IPS-18a (cell line): Measurements from ENCODE around the gene BACE2.
"Not testable (repeated sequence)": the region's sequence is repeated elsewhere in the genome, so short reads cannot be mapped to it uniquely, and the experiment has no call there.

Experiments used
- H3K27ac ChIP-seq: one replicate; pipeline ENCODE4 v1.5.1; 2013; ENCODE audit warnings: low read length
- H3K27me3 ChIP-seq: one replicate; pipeline ENCODE4 v1.6.1; 2013; ENCODE audit warnings: mild to moderate bottlenecking, low read length; ENCODE audit not compliant: control insufficient read depth, insufficient read depth
- H3K36me3 ChIP-seq: one replicate; pipeline ENCODE4 v1.6.1; 2013; ENCODE audit warnings: low read depth, low read length; ENCODE audit not compliant: control insufficient read depth
- H3K4me1 ChIP-seq: one replicate; pipeline ENCODE4 v1.6.1; 2013; ENCODE audit warnings: low read depth, low read length; ENCODE audit not compliant: control insufficient read depth
- H3K4me3 ChIP-seq: one replicate; pipeline ENCODE4 v1.5.1; 2013; ENCODE audit warnings: low read length
- H3K9ac ChIP-seq: one replicate; pipeline ENCODE4 v1.6.1; 2013; ENCODE audit warnings: mild to moderate bottlenecking, low read length, moderate library complexity
- H3K9me3 ChIP-seq: one replicate; pipeline ENCODE4 v1.6.1; 2013; ENCODE audit warnings: low read depth, low read length; ENCODE audit not compliant: control insufficient read depth

The BACE2 gene

GRCh38 chr21:41188486-41189149 is 20.7 kb downstream of the BACE2 start:
- Histone ChIP-seq H3K36me3 (no peaks in the 10 kb centered on the region), H3K9me3 (no peaks in the 10 kb centered on the region), H3K4me3 (no peak overlapping the region)

GRCh38 chr21:41189150-41189745 is 21.3 kb downstream of the BACE2 start:
- H3K4me3 ChIP-seq = no peak overlapping the region
- H3K27me3 ChIP-seq = no peaks in the 10 kb centered on the region
- H3K9me3 ChIP-seq = no peaks in the 10 kb centered on the region
- H3K27ac ChIP-seq = no peak overlapping the region
- no peaks in the 10 kb centered on the region for H3K4me1 ChIP-seq
- H3K36me3 ChIP-seq = no peaks in the 10 kb centered on the region
- no peak overlapping the region for H3K9ac ChIP-seq

More at GRCh38 chr21:41188486-41189149, 20.7 kb downstream of the BACE2 start:
- Histone ChIP-seq H3K27ac (no peak overlapping the region), H3K4me1 (peaks cover 4% of the 10 kb centered on the region), H3K27me3 (no peaks in the 10 kb centered on the region), H3K9ac (no peak overlapping the region)

GRCh38 chr21:41192552-41192951 is 24.6 kb downstream of the BACE2 start:
- H3K4me3 ChIP-seq, H3K4me1 ChIP-seq, H3K27me3 ChIP-seq, H3K27ac ChIP-seq, H3K36me3 ChIP-seq, H3K9ac ChIP-seq, H3K9me3 ChIP-seq: not testable (repeated sequence)

GRCh38 chr21:41195311-41195710 is 27.4 kb downstream of the BACE2 start:
- no peaks in the 10 kb centered on the region for H3K9me3 ChIP-seq
- no peak overlapping the region for H3K9ac ChIP-seq
- no peaks in the 10 kb centered on the region for H3K4me1 ChIP-seq
- no peaks in the 10 kb centered on the region for H3K36me3 ChIP-seq
- H3K27me3 ChIP-seq = no peaks in the 10 kb centered on the region
- no peak overlapping the region for H3K4me3 ChIP-seq
- no peak overlapping the region for H3K27ac ChIP-seq

GRCh38 chr21:41196993-41197392 is 29.0 kb downstream of the BACE2 start:
- no peak overlapping the region for H3K4me3 ChIP-seq
- H3K36me3 ChIP-seq = no peaks in the 10 kb centered on the region
- H3K4me1 ChIP-seq = no peaks in the 10 kb centered on the region
- H3K27ac ChIP-seq = no peak overlapping the region
- no peak overlapping the region for H3K9ac ChIP-seq
- H3K9me3 ChIP-seq = no peaks in the 10 kb centered on the region
- no peaks in the 10 kb centered on the region for H3K27me3 ChIP-seq

- H3K9ac ChIP-seq = no peak overlapping the region
- H3K4me3 ChIP-seq = no peak overlapping the region
- H3K4me1 ChIP-seq = no peaks in the 10 kb centered on the region
- no peaks in the 10 kb centered on the region for H3K27me3 ChIP-seq
- no peak overlapping the region for H3K27ac ChIP-seq
- H3K9me3 ChIP-seq = no peaks in the 10 kb centered on the region
- H3K36me3 ChIP-seq = no peaks in the 10 kb centered on the region
These were observed 29.6 kb downstream of the BACE2 start for GRCh38 chr21:41197582-41197981.

- not testable (repeated sequence) for H3K4me1 ChIP-seq, H3K27me3 ChIP-seq, H3K9ac ChIP-seq, H3K9me3 ChIP-seq, H3K4me3 ChIP-seq, H3K36me3 ChIP-seq, H3K27ac ChIP-seq
These were observed 30.7 kb downstream of the BACE2 start for GRCh38 chr21:41198647-41199046.

- H3K4me3 ChIP-seq = no peak overlapping the region
- H3K4me1 ChIP-seq = no peaks in the 10 kb centered on the region
- no peaks in the 10 kb centered on the region for H3K9me3 ChIP-seq
- H3K27ac ChIP-seq = no peak overlapping the region
- no peaks in the 10 kb centered on the region for H3K27me3 ChIP-seq
- no peaks in the 10 kb centered on the region for H3K36me3 ChIP-seq
- no peak overlapping the region for H3K9ac ChIP-seq
These were observed 31.2 kb downstream of the BACE2 start for GRCh38 chr21:41199123-41199522.

- Histone ChIP-seq H3K4me3 (no peak overlapping the region), H3K9me3 (no peaks in the 10 kb centered on the region), H3K27me3 (no peaks in the 10 kb centered on the region), H3K36me3 (no peaks in the 10 kb centered on the region), H3K27ac (no peak overlapping the region), H3K4me1 (no peaks in the 10 kb centered on the region), H3K9ac (no peak overlapping the region)
These were observed 31.6 kb downstream of the BACE2 start for GRCh38 chr21:41199588-41199987.

- Histone ChIP-seq H3K9ac (no peak overlapping the region), H3K27ac (no peak overlapping the region), H3K9me3 (no peaks in the 10 kb centered on the region), H3K4me1 (no peaks in the 10 kb centered on the region), H3K4me3 (no peak overlapping the region), H3K27me3 (no peaks in the 10 kb centered on the region), H3K36me3 (no peaks in the 10 kb centered on the region)
These were observed 33.4 kb downstream of the BACE2 start for GRCh38 chr21:41201385-41201784.

GRCh38 chr21:41204736-41205135 is 36.8 kb downstream of the BACE2 start:
- H3K4me1 ChIP-seq = no peaks in the 10 kb centered on the region
- H3K9me3 ChIP-seq = no peaks in the 10 kb centered on the region
- no peak overlapping the region for H3K4me3 ChIP-seq
- no peak overlapping the region for H3K27ac ChIP-seq
- H3K27me3 ChIP-seq = no peaks in the 10 kb centered on the region
- no peaks in the 10 kb centered on the region for H3K36me3 ChIP-seq
- no peak overlapping the region for H3K9ac ChIP-seq
